Natural killer cell (primary cell): ENCODE results near the gene FGF12. TPM values are rescaled to one million over a fixed set of nuclear protein-coding genes. Genes with fewer than 3 reads are reported as not detected.

Experiments used
- ATAC-seq, 3 donors: fragments of 150-1000 bp in 2 of 3; fragments of 200-7000 bp in 1 of 3; cut with Tn5 transposase; 1 replicate in 1 of 3; 2 replicates in 2 of 3; pipeline ENCODE4 v1.10.0; 2021; ENCODE audit warnings: mild to moderate bottlenecking in 2 of 3, moderate library complexity in 2 of 3
- DNase-seq, 2 donors: peaks; one replicate each; pipeline versions ENCODE4 v3.0.0 to v3.0.0-alpha.2; 2013 to 2021; ENCODE audit warnings: mixed read lengths in 1 of 2
- H3K27ac ChIP-seq: one replicate; pipeline ENCODE4 v1.5.1; 2013; ENCODE audit warnings: mild to moderate bottlenecking, low read length
- H3K27me3 ChIP-seq: one replicate; pipeline ENCODE4 v1.6.1; 2013; ENCODE audit warnings: low read length; ENCODE audit not compliant: control insufficient read depth, insufficient read depth
- H3K36me3 ChIP-seq: one replicate; pipeline ENCODE4 v1.6.1; 2013; ENCODE audit warnings: low read length; ENCODE audit not compliant: control insufficient read depth, insufficient read depth
- H3K4me1 ChIP-seq: one replicate; pipeline ENCODE4 v1.6.1; 2013; ENCODE audit warnings: low read length; ENCODE audit not compliant: control insufficient read depth, insufficient read depth
- H3K4me3 ChIP-seq: one replicate; pipeline ENCODE4 v1.5.1; 2013; ENCODE audit warnings: low read length
- H3K9me3 ChIP-seq: one replicate; pipeline ENCODE4 v1.6.1; 2013; ENCODE audit warnings: low read length; ENCODE audit not compliant: control insufficient read depth, insufficient read depth
- H3K27ac Mint-ChIP-seq, 2 donors: one replicate each; pipeline ENCODE4 v1.8.0; 2022; ENCODE audit warnings: mild to moderate bottlenecking in 2 of 2, mixed read lengths in 2 of 2, moderate library complexity in 1 of 2
- H3K27me3 Mint-ChIP-seq, 2 donors: one replicate each; pipeline ENCODE4 v1.8.0; 2022; ENCODE audit warnings: low read depth in 2 of 2, mixed read lengths in 2 of 2
- H3K36me3 Mint-ChIP-seq: one replicate; pipeline ENCODE4 v1.8.0; 2022; ENCODE audit warnings: mixed read lengths
- H3K4me1 Mint-ChIP-seq, 2 donors: one replicate each; pipeline ENCODE4 v1.8.0; 2022; ENCODE audit warnings: mixed read lengths in 2 of 2
- H3K4me3 Mint-ChIP-seq: one replicate; pipeline ENCODE4 v1.8.0; 2022; ENCODE audit warnings: mild to moderate bottlenecking, moderate library complexity, mixed read lengths
- H3K9me3 Mint-ChIP-seq, 2 donors: one replicate each; pipeline ENCODE4 v1.8.0; 2022; ENCODE audit warnings: mixed read lengths in 2 of 2
- WGBS: methylation state at CpG from one replicate; pipeline ENCODE4 v1.1.7; 2013; ENCODE audit warnings: missing lambda C conversion rate; ENCODE audit not compliant: insufficient coverage; 5-methylcytosine and 5-hydroxymethylcytosine counted together
- intact Hi-C: fragments of 100-400 bp; cut with micrococcal nuclease; formaldehyde crosslinking; loops from one replicate; pipeline ENCODE4 v1.14.2; 2022
- total RNA-seq, 4 donors: library from RNA; stranded (reverse); fragments of 120-200 nt in 1 of 4; gene quantifications; one replicate each; pipeline versions ENCODE4 v1.2.3 to v1.2.4, GENCODE V29; 2013 to 2022
- TF ChIP-seq, protein P1 (sequence below): fragments of 200-600 bp; IDR thresholded peaks from one replicate; pipeline ENCODE4 v1.8.0; 2022; ENCODE audit warnings: antibody characterized with exemption

Gene FGF12
- total RNA-seq, 3 donors from 2014 or later (not counting 1 experiment from before 2014, with no cell fraction given) = not detected

DNA sequence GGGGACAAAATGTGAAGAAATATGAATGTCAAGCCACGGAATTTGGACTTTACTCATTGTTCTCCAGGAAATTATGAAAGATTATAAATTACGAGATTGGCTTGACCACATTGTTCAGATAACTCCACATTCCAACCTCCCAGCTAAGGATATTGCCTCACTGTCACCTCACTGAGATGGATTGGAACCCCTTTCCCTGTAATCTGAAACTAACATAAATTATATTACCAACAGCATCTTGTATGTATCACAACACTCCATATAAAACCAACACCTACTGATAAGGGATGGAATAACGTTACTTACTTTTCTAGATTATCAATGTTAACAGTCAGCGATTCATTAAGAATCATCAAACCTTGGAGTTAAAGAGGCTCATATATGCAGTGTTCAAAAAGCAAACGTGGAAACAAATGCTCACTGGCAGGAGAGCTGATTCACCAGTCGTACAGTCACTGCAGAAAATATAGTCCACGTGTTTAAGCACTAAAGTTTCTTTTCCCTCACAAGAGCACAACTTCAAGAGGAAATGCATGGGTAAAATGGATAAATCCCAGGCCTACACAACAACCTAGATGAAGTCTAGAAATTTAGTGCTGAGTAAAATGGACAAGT is 451.5 kb downstream of the FGF12 start:
- Histone ChIP-seq H3K27me3 (no peaks in the 10 kb centered on the region), H3K36me3 (no peaks in the 10 kb centered on the region), H3K4me1 (no peaks in the 10 kb centered on the region), H3K9me3 (no peaks in the 10 kb centered on the region), H3K4me3 (no peak overlapping the region), H3K27ac (no peak overlapping the region)
- Mint-ChIP-seq H3K4me1 (no peaks in the 10 kb centered on the region), H3K27me3 (no peaks in the 10 kb centered on the region), H3K4me3 (no peak overlapping the region), H3K27ac (no peak overlapping the region), H3K36me3 (no peaks in the 10 kb centered on the region), H3K9me3 (peaks cover 5 to 12% of the 10 kb centered on the region in 2 donors)
- ATAC-seq = no peak
- WGBS = 58% methylated on average over 7 of the region's 7 CpGs
- TF ChIP-seq, protein P1, sequence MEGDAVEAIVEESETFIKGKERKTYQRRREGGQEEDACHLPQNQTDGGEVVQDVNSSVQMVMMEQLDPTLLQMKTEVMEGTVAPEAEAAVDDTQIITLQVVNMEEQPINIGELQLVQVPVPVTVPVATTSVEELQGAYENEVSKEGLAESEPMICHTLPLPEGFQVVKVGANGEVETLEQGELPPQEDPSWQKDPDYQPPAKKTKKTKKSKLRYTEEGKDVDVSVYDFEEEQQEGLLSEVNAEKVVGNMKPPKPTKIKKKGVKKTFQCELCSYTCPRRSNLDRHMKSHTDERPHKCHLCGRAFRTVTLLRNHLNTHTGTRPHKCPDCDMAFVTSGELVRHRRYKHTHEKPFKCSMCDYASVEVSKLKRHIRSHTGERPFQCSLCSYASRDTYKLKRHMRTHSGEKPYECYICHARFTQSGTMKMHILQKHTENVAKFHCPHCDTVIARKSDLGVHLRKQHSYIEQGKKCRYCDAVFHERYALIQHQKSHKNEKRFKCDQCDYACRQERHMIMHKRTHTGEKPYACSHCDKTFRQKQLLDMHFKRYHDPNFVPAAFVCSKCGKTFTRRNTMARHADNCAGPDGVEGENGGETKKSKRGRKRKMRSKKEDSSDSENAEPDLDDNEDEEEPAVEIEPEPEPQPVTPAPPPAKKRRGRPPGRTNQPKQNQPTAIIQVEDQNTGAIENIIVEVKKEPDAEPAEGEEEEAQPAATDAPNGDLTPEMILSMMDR = no peak
- intact Hi-C loops = no loop called here
- no peak for DNase-seq

GRCh38 chr3:192273697-192274010 is 453.7 kb downstream of the FGF12 start:
- no peaks in the 10 kb centered on the region for H3K9me3 ChIP-seq
- ATAC-seq (no peak), DNase-seq (no peak)
- H3K4me1 ChIP-seq = no peaks in the 10 kb centered on the region
- no peak overlapping the region for H3K4me3 ChIP-seq
- TF ChIP-seq, protein P1 = no peak
- Mint-ChIP-seq H3K27me3 (no peaks in the 10 kb centered on the region), H3K4me3 (no peak overlapping the region), H3K36me3 (no peaks in the 10 kb centered on the region), H3K9me3 (peaks cover 8 to 12% of the 10 kb centered on the region in 2 donors), H3K27ac (no peak overlapping the region), H3K4me1 (no peaks in the 10 kb centered on the region)
- 60% methylated on average over 1 of the region's 3 CpGs for WGBS
- H3K36me3 ChIP-seq = no peaks in the 10 kb centered on the region
- no peak overlapping the region for H3K27ac ChIP-seq
- H3K27me3 ChIP-seq = no peaks in the 10 kb centered on the region
- intact Hi-C loops = no loop called here

GRCh38 chr3:192273001-192273696 is 454.2 kb downstream of the FGF12 start:
- no peaks in the 10 kb centered on the region for H3K4me1 ChIP-seq
- Mint-ChIP-seq H3K4me1 (no peaks in the 10 kb centered on the region), H3K27me3 (no peaks in the 10 kb centered on the region), H3K36me3 (no peaks in the 10 kb centered on the region), H3K27ac (no peak overlapping the region), H3K9me3 (peaks cover 10 to 15% of the 10 kb centered on the region in 2 donors), H3K4me3 (no peak overlapping the region)
- H3K27me3 ChIP-seq = no peaks in the 10 kb centered on the region
- no peaks in the 10 kb centered on the region for H3K9me3 ChIP-seq
- TF ChIP-seq, protein P1 = no peak
- 94% methylated on average over 2 of the region's 3 CpGs for WGBS
- no peak overlapping the region for H3K27ac ChIP-seq
- no peaks in the 10 kb centered on the region for H3K36me3 ChIP-seq
- H3K4me3 ChIP-seq = no peak overlapping the region
- ATAC-seq (no peak), DNase-seq (no peak)
- intact Hi-C loops = no loop called here
